Panc1 (cell line): ENCODE data around the gene PJA2.

Experiments used
- CTCF ChIP-seq: fragments of 450-650 bp; IDR thresholded peaks from 2 replicates; pipeline ENCODE4 v1.5.1; 2017; ENCODE audit warnings: mild to moderate bottlenecking
- POLR2AphosphoS5 ChIP-seq: IDR thresholded peaks from 2 replicates; pipeline ENCODE4 v1.6.1; 2012; ENCODE audit warnings: mild to moderate bottlenecking, low read depth, low read length, moderate library complexity

- TF ChIP-seq POLR2AphosphoS5 (no peak), CTCF (no peak)
Measured at GRCh38 chr5:109349388-109349787, 60.4 kb downstream of the PJA2 start.
